Adipose tissue (tissue), 3 donors: ENCODE data around the gene CDX2. TPM values are rescaled to one million over a fixed set of nuclear protein-coding genes. Genes with fewer than 3 reads are reported as not detected.

Source experiments
- H3K27ac ChIP-seq: one replicate; pipeline ENCODE4 v1.5.1; 2013; ENCODE audit warnings: low read depth, low read length
- WGBS, 3 donors: extraction: QIAGEN DNeasy Blood & Tissue Kit; methylation state at CpG; one replicate each; pipeline ENCODE4 v1.1.7; 2013; 5-methylcytosine and 5-hydroxymethylcytosine counted together
- polyA plus RNA-seq, 3 donors: library from polyadenylated mRNA; stranded (reverse); fragments of 200-250 nt; gene quantifications; one replicate each; pipeline ENCODE4 v1.2.3, GENCODE V29; 2013
- donor health status: healthy with polysubstance abuse.
- donor health status: Bipolar disorder and iron deficiency.
- donor health status: healthy.

The CDX2 gene
- polyA plus RNA-seq, 3 donors, result 0.28 to 3.2 TPM; not detected in 1

GRCh38 chr13:27953676-27954405, 15.3 kb downstream of the CDX2 start:
- WGBS, 3 donors, result 1 to 4% (median 2%) methylated on average over 69 to 71 of the region's 71 CpGs
- H3K27ac ChIP-seq, result no peak overlapping the region

- WGBS, 3 donors, result 3 to 18% (median 10%) methylated on average over 30 of the region's 30 CpGs
- no peak overlapping the region for H3K27ac ChIP-seq
These were observed 16.0 kb downstream of the CDX2 start for GRCh38 chr13:27952876-27953675.

GRCh38 chr13:27942972-27943371, 26.1 kb downstream of the CDX2 start:
- 72 to 95% (median 83%) methylated on average over 1 of the region's 1 CpG for whole genome bisulfite sequencing, 3 donors

GRCh38 chr13:27933580-27934328, 35.4 kb downstream of the CDX2 start:
- 74 to 93% (median 79%) methylated on average over 2 of the region's 2 CpGs for WGBS, 3 donors
- no peak overlapping the region for H3K27ac ChIP-seq

More at GRCh38 chr13:27942972-27943371, 26.1 kb downstream of the CDX2 start:
- H3K27ac ChIP-seq, result no peak overlapping the region

- H3K27ac ChIP-seq, result no peak overlapping the region
- 59 to 82% (median 65%) methylated on average over 1 of the region's 1 CpG for WGBS, 3 donors
These were observed 36.0 kb downstream of the CDX2 start for GRCh38 chr13:27933118-27933517.

GRCh38 chr13:27929868-27930267, 39.2 kb downstream of the CDX2 start:
- H3K27ac ChIP-seq, result no peak overlapping the region

- H3K27ac ChIP-seq, result no peak overlapping the region
- 4 to 41% (median 4%) methylated on average over 48 of the region's 48 CpGs for WGBS, 3 donors
These were observed 40.0 kb downstream of the CDX2 start for GRCh38 chr13:27928805-27929753.

- H3K27ac ChIP-seq, result no peak overlapping the region
- WGBS, 3 donors, result 6 to 38% (median 8%) methylated on average over 26 of the region's 26 CpGs
These were observed 40.7 kb downstream of the CDX2 start for GRCh38 chr13:27928353-27928804.

GRCh38 chr13:27927444-27928352, 41.4 kb downstream of the CDX2 start:
- 5 to 40% (median 8%) methylated on average over 53 of the region's 53 CpGs for WGBS, 3 donors
- no peak overlapping the region for H3K27ac ChIP-seq

- 2 to 46% (median 5%) methylated on average over 35 of the region's 35 CpGs for WGBS, 3 donors
- H3K27ac ChIP-seq, result no peak overlapping the region
These were observed 42.3 kb downstream of the CDX2 start for GRCh38 chr13:27926644-27927434.

GRCh38 chr13:27925220-27925991, 43.7 kb downstream of the CDX2 start:
- no peak overlapping the region for H3K27ac ChIP-seq
- 17 to 53% (median 24%) methylated on average over 9 of the region's 9 CpGs for WGBS, 3 donors

- 4 to 47% (median 5%) methylated on average over 30 to 46 of the region's 46 CpGs for WGBS, 3 donors
- no peak overlapping the region for H3K27ac ChIP-seq
These were observed 44.5 kb downstream of the CDX2 start for GRCh38 chr13:27924529-27925141.

GRCh38 chr13:27923794-27924528, 45.2 kb downstream of the CDX2 start:
- WGBS, 3 donors, result 3 to 58% (median 5%) methylated on average over 48 of the region's 48 CpGs
- no peak overlapping the region for H3K27ac ChIP-seq

- 7 to 57% (median 9%) methylated on average over 24 of the region's 24 CpGs for WGBS, 3 donors
- H3K27ac ChIP-seq, result no peak overlapping the region
These were observed 46.1 kb downstream of the CDX2 start for GRCh38 chr13:27922883-27923612.
